Stomach (tissue), 9 donors: ENCODE results near the gene TCEAL6. TPM values are rescaled to one million over a fixed set of nuclear protein-coding genes. Genes with fewer than 3 reads are reported as not detected.
"Not testable (repeated sequence)": the region's sequence is repeated elsewhere in the genome, so short reads cannot be mapped to it uniquely, and the experiment has no call there.

Experiments used
- DNase-seq, 2 donors: peaks; one replicate each; pipeline versions ENCODE4 v3.0.0 to v3.0.0-alpha.2; 2013 to 2019
- H3K27ac ChIP-seq, 5 donors: fragments of 200-600 bp in 4 of 5; sonication (generic) in 4 of 5; one replicate each; pipeline ENCODE4 v1.5.1; 2013 to 2019; ENCODE audit warnings: mild to moderate bottlenecking in 1 of 5, moderate library complexity in 1 of 5
- H3K27me3 ChIP-seq, 3 donors: fragments of 200-600 bp; sonication (generic); one replicate each; pipeline ENCODE4 v1.5.1; 2017 to 2019; ENCODE audit warnings: mixed run types in 1 of 3
- H3K36me3 ChIP-seq, 4 donors: fragments of 200-600 bp; sonication (generic); 1 replicate in 3 of 4; 2 replicates in 1 of 4; pipeline ENCODE4 v1.5.1; 2016 to 2019
- H3K4me1 ChIP-seq, 4 donors: fragments of 200-600 bp; sonication (generic); one replicate each; pipeline ENCODE4 v1.5.1; 2016 to 2019
- H3K4me3 ChIP-seq, 4 donors: fragments of 200-600 bp; sonication (generic) in 3 of 4; one replicate each; pipeline ENCODE4 v1.5.1; 2016 to 2019; ENCODE audit warnings: mild to moderate bottlenecking in 1 of 4
- H3K9me3 ChIP-seq, 4 donors: fragments of 200-600 bp; sonication (generic); one replicate each; pipeline ENCODE4 v1.5.1; 2016 to 2019
- EP300 ChIP-seq: sonication (generic); formaldehyde crosslinking; IDR thresholded peaks from one replicate; pipeline ENCODE4 v1.6.1; 2017; ENCODE audit warnings: antibody characterized with exemption
- POLR2A ChIP-seq, 4 donors: fragments of 450-650 bp; IDR thresholded peaks; one replicate each; pipeline ENCODE4 v1.6.1; 2016; ENCODE audit warnings: antibody characterized with exemption in 4 of 4, control low read depth in 2 of 4, mild to moderate bottlenecking in 1 of 4, moderate library complexity in 1 of 4
- POLR2AphosphoS5 ChIP-seq, 3 donors: sonication (generic); formaldehyde crosslinking; IDR thresholded peaks; one replicate each; pipeline ENCODE4 v1.6.1; 2016; ENCODE audit warnings: antibody characterized with exemption in 3 of 3
- WGBS, 5 donors: extraction: QIAGEN DNeasy Blood & Tissue Kit in 3 of 5; methylation state at CpG; one replicate each; pipeline versions ENCODE4 v1.1.5 to v1.1.7; 2013 to 2018; 5-methylcytosine and 5-hydroxymethylcytosine counted together
- intact Hi-C: fragments of 100-400 bp; cut with DNase I; formaldehyde crosslinking; loops from one replicate; pipeline ENCODE4 v1.15.1; 2023; ENCODE audit warnings: low total_unique reads
- polyA plus RNA-seq, 3 donors: library from polyadenylated mRNA; stranded (reverse); fragments of 200-250 nt; gene quantifications; one replicate each; pipeline ENCODE4 v1.2.3, GENCODE V29; 2013
- total RNA-seq, 5 donors: library from RNA; depleted of rRNA; stranded (reverse); fragments of >200 nt; gene quantifications; one replicate each; pipeline versions ENCODE4 v1.1.0 to v1.2.3, GENCODE V29; 2014 to 2016
- TF ChIP-seq, protein P1 (sequence below), 7 experiments: fragments of 450-650 bp in 4 of 7; fragments of 200-600 bp in 3 of 7; sonication (generic) in 3 of 7; IDR thresholded peaks; one replicate each; pipeline ENCODE4 v1.5.1; 2016 to 2019; ENCODE audit warnings: antibody characterized with exemption in 7 of 7, control low read depth in 2 of 7, mild to moderate bottlenecking in 1 of 7
- donor health status: healthy with polysubstance abuse.
- donor health status: Bipolar disorder and iron deficiency.
- donor health status: healthy.

Gene TCEAL6
- total and polyA plus RNA-seq, 8 donors: 0.20 TPM; not detected in 7

DNA sequence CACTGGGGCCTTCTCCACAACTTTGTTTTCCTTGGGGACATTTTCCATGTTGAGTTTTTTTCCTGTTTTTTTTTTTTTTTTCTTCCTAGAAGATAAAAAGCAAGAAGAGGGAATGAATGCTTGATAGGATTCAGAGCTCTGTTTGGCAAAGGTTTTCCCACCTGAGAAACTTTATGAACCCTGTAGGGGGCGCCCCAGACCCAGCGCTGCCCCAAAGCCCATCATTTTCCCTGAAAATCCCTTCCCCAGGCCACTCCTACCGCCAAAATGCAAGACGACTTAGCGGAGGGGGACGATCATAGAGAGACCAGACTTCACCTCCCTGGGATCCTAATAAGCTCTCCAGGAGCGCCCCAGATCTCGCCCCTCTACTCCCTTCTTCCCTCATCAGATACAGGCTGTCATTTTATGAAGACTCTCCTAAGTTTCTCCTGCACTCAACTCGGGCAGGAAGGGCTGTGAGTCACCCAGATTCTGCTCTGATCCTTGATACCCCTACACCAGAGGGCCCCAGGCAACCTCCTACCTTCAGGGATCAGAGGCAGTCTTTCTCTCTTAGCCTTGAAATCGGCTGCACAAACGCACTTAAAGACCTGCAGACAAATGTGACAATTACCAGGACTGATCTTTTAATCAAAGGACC, 12.1 kb upstream of the TCEAL6 start:
- peak in 1 of 2 donors; percentile 9 for DNase-seq
- Histone ChIP-seq H3K27ac (peak overlapping the region in 1 of 5 donors; percentile 79), H3K4me1 (peaks cover 0 to 13% (median 4%) of the 10 kb centered on the region in 4 donors), H3K36me3 (no peaks in the 10 kb centered on the region), H3K9me3 (peaks cover 0 to 4% (median 0%) of the 10 kb centered on the region in 4 donors), H3K4me3 (peak overlapping the region in 3 of 4 donors; percentile 45 to 48 (median 47)), H3K27me3 (peaks cover 0 to 4% (median 0%) of the 10 kb centered on the region in 3 donors)
- TF ChIP-seq POLR2A (IDR thresholded peaks at IDR 0.05) (no peak), EP300 (no peak), POLR2AphosphoS5 (IDR thresholded peaks at IDR 0.05) (no peak)
- TF ChIP-seq, protein P1, sequence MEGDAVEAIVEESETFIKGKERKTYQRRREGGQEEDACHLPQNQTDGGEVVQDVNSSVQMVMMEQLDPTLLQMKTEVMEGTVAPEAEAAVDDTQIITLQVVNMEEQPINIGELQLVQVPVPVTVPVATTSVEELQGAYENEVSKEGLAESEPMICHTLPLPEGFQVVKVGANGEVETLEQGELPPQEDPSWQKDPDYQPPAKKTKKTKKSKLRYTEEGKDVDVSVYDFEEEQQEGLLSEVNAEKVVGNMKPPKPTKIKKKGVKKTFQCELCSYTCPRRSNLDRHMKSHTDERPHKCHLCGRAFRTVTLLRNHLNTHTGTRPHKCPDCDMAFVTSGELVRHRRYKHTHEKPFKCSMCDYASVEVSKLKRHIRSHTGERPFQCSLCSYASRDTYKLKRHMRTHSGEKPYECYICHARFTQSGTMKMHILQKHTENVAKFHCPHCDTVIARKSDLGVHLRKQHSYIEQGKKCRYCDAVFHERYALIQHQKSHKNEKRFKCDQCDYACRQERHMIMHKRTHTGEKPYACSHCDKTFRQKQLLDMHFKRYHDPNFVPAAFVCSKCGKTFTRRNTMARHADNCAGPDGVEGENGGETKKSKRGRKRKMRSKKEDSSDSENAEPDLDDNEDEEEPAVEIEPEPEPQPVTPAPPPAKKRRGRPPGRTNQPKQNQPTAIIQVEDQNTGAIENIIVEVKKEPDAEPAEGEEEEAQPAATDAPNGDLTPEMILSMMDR (IDR thresholded peaks at IDR 0.05): peak in 2 of 7 experiments; percentile 7 to 18
- intact Hi-C loops: no loop called here
- 8 to 19% (median 13%) methylated on average over 7 to 11 of the region's 11 CpGs for WGBS, 5 donors

DNA sequence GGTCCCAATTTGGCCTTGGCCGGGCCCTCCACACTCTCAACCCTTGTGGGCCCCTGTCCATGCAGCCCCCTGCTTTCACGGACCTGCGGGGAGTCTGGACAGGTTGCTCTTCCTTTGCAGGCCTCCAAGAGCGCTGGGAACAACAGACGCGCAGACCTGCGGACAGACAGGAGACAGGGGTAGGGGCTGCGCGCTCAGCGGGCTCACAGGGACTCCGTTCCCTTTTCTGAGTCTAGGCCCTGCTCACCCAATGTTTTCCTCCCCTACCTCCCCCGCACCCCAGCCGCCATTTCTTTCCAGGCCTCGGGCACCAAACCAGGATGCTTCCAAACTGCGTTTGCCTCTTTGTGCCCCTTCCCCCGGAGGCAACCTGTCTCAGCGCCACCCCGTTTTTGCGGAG, 650 bp downstream of the TCEAL6 start:
- intact Hi-C loops, H3K9me3 ChIP-seq: not testable (repeated sequence)
- H3K27me3 ChIP-seq: peaks cover 0 to 19% (median 14%) of the 10 kb centered on the region in 3 donors

DNA sequence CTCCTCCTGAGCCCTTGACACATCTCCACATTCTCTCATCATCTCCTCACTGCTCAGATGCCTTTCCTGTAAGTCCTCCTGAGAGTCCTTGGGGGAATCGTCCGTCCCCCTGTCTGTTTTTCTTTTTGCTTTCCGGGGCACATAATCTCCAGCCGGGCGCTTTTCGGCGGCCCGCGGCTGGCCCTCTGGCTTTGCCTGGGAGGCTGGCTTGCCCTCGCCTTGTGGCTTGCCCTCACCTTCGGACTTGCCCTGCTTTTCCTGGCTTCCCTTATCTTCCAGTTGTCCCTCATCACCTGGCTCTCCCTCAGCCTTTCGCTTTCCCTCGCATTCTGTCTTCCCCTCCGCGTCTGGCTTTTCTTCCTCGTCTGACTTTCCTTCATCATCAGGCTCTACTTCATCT, 1.4 kb downstream of the TCEAL6 start:
- WGBS, 5 donors: 41 to 75% (median 50%) methylated on average over 8 to 16 of the region's 16 CpGs
- intact Hi-C loops, H3K36me3 ChIP-seq, DNase-seq, H3K9me3 ChIP-seq, H3K4me1 ChIP-seq, H3K27ac ChIP-seq, H3K4me3 ChIP-seq: not testable (repeated sequence)
- peaks cover 0 to 20% (median 14%) of the 10 kb centered on the region in 3 donors for H3K27me3 ChIP-seq

More for the DNA sequence above, 650 bp downstream of the TCEAL6 start:
- H3K4me1 ChIP-seq, H3K36me3 ChIP-seq, DNase-seq, H3K27ac ChIP-seq, H3K4me3 ChIP-seq: not testable (repeated sequence)
- 15 to 55% (median 38%) methylated on average over 9 to 19 of the region's 19 CpGs for WGBS, 5 donors

DNA sequence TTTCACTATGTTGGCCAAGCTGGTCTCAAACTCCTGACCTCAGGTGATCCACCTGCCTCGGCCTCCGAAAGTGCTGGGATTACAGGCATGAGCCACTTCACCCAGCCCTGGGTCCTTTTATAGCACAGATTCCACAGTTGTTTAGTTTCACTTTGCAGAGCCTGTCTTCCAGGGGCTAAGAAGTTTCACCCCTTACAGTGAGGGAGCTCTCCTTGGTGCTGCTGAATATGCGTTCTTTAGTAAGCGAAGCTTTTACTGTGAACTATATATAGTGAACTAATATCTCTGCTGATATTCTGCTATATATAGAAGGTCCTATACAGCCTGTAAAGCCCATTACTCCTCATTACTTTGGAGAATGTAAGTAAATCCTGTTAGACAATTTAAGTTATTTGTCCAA, 4.2 kb downstream of the TCEAL6 start:
- TF ChIP-seq, protein P1 (IDR thresholded peaks at IDR 0.05): no peak
- TF ChIP-seq EP300: no peak
- no peak for TF ChIP-seq POLR2A (IDR thresholded peaks at IDR 0.05)
- TF ChIP-seq POLR2AphosphoS5 (IDR thresholded peaks at IDR 0.05): no peak
- Histone ChIP-seq H3K9me3 (no peaks in the 10 kb centered on the region), H3K27ac (no peak overlapping the region), H3K4me1 (no peaks in the 10 kb centered on the region), H3K27me3 (peaks cover 0 to 30% (median 14%) of the 10 kb centered on the region in 3 donors), H3K4me3 (no peak overlapping the region), H3K36me3 (no peaks in the 10 kb centered on the region)
- intact Hi-C loops: no loop called here
- WGBS, 5 donors: 8 to 66% (median 50%) methylated on average over 2 to 4 of the region's 4 CpGs
- DNase-seq: peak in 1 of 2 donors; percentile 34

DNA sequence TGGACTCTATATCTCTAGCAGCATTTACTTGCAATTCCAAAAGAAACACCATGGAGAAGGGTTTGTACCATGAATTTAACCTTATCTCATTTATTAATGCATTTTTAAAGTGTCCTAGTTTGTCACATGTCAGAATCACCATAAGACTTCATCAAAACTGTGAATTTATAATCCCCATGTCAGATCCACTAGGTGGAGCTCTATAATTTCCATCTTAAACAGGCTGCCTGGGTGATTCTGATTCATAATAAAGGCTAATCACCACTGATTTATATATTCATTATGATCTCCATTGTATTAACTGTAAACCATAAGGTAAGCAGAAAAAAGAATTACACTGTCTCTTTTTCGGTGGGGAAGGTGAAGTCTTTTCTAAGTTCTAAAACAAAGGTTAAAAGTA, 12.8 kb downstream of the TCEAL6 start:
- no peak overlapping the region for H3K4me3 ChIP-seq
- H3K36me3 ChIP-seq: no peaks in the 10 kb centered on the region
- intact Hi-C loops: no loop called here
- H3K4me1 ChIP-seq: peaks cover 0 to 12% (median 0%) of the 10 kb centered on the region in 4 donors
- peaks cover 0 to 36% (median 13%) of the 10 kb centered on the region in 3 donors for H3K27me3 ChIP-seq
- no peaks in the 10 kb centered on the region for H3K9me3 ChIP-seq
- DNase-seq: peak in 1 of 2 donors; percentile 11
- TF ChIP-seq, protein P1 (IDR thresholded peaks at IDR 0.05): peak in 3 of 7 experiments; percentile 17 to 20 (median 17)
- TF ChIP-seq POLR2A (IDR thresholded peaks at IDR 0.05): no peak
- WGBS, 5 donors: 25 to 61% (median 61%) methylated on average over 1 of the region's 1 CpG
- no peak overlapping the region for H3K27ac ChIP-seq
